Stimulated activated memory B cell treated with anti-CD40 and anti-IgM and Interleukin-4, amounts not matched to agents 10 μg/mL and 1 μg/mL and 100 μg/mL, for 72 hours (primary cell): Measurements from ENCODE around the gene MAS1.
"Not testable (repeated sequence)": the region's sequence is repeated elsewhere in the genome, so short reads cannot be mapped to it uniquely, and the experiment has no call there.

ENCODE experiments used
- ATAC-seq: fragments of 150-1000 bp; cut with Tn5 transposase; 2 replicates; pipeline ENCODE4 v1.10.0; 2021
- H3K27ac Mint-ChIP-seq: one replicate; pipeline ENCODE4 v1.8.0; 2022; ENCODE audit warnings: mild to moderate bottlenecking, mixed read lengths
- H3K27me3 Mint-ChIP-seq: one replicate; pipeline ENCODE4 v1.8.0; 2022; ENCODE audit warnings: mixed read lengths
- H3K36me3 Mint-ChIP-seq: one replicate; pipeline ENCODE4 v1.8.0; 2022; ENCODE audit warnings: mixed read lengths
- H3K4me1 Mint-ChIP-seq: one replicate; pipeline ENCODE4 v1.8.0; 2022; ENCODE audit warnings: mixed read lengths
- H3K4me3 Mint-ChIP-seq: one replicate; pipeline ENCODE4 v1.8.0; 2022; ENCODE audit warnings: mild to moderate bottlenecking, moderate library complexity, mixed read lengths
- H3K9me3 Mint-ChIP-seq: one replicate; pipeline ENCODE4 v1.8.0; 2022; ENCODE audit warnings: mixed read lengths

The MAS1 gene

GRCh38 chr6:159890792-159891191 is at the start of gene MAS1:
TSS of gene MAS1 (plus strand) at chr6:159890988. CDS start at chr6:159906956, 15,968 bp downstream.
- Mint-ChIP-seq H3K4me1 (no peaks in the 10 kb centered on the region), H3K36me3 (no peaks in the 10 kb centered on the region), H3K4me3 (no peak within 1 kb of the TSS), H3K27me3 (peaks cover 87% of the 10 kb centered on the region), H3K9me3 (no peaks in the 10 kb centered on the region), H3K27ac (no peak within 1 kb of the TSS)
- ATAC-seq = no peak

- H3K4me1 Mint-ChIP-seq = peaks cover 5% of the 10 kb centered on the region
- H3K9me3 Mint-ChIP-seq = no peaks in the 10 kb centered on the region
- no peak overlapping the region for H3K4me3 Mint-ChIP-seq
- H3K27ac Mint-ChIP-seq = no peak overlapping the region
- H3K27me3 Mint-ChIP-seq = peaks cover 42% of the 10 kb centered on the region
- no peak for ATAC-seq
- no peaks in the 10 kb centered on the region for H3K36me3 Mint-ChIP-seq
Measured at GRCh38 chr6:159842035-159842434, 48.8 kb upstream of the MAS1 start.

GRCh38 chr6:159844737-159845645 is 45.8 kb upstream of the MAS1 start:
- Mint-ChIP-seq H3K4me3 (no peak overlapping the region), H3K27me3 (peaks cover 15% of the 10 kb centered on the region), H3K27ac (no peak overlapping the region), H3K9me3 (peaks cover 7% of the 10 kb centered on the region), H3K4me1 (peaks cover 5% of the 10 kb centered on the region), H3K36me3 (no peaks in the 10 kb centered on the region)
- ATAC-seq = no peak

GRCh38 chr6:159848552-159848951 is 42.2 kb upstream of the MAS1 start:
- H3K27ac Mint-ChIP-seq, H3K4me1 Mint-ChIP-seq, ATAC-seq, H3K36me3 Mint-ChIP-seq, H3K4me3 Mint-ChIP-seq: not testable (repeated sequence)
- Mint-ChIP-seq H3K9me3 (peaks cover 11% of the 10 kb centered on the region), H3K27me3 (peaks cover 10% of the 10 kb centered on the region)

- not testable (repeated sequence) for ATAC-seq, H3K36me3 Mint-ChIP-seq, H3K4me3 Mint-ChIP-seq, H3K27ac Mint-ChIP-seq, H3K4me1 Mint-ChIP-seq
- Mint-ChIP-seq H3K9me3 (peaks cover 11% of the 10 kb centered on the region), H3K27me3 (peaks cover 10% of the 10 kb centered on the region)
Measured at GRCh38 chr6:159849851-159850250, 40.9 kb upstream of the MAS1 start.

- Mint-ChIP-seq H3K9me3 (peaks cover 15% of the 10 kb centered on the region), H3K36me3 (no peaks in the 10 kb centered on the region), H3K27me3 (peaks cover 28% of the 10 kb centered on the region), H3K27ac (no peak overlapping the region), H3K4me1 (no peaks in the 10 kb centered on the region), H3K4me3 (no peak overlapping the region)
- no peak for ATAC-seq
Measured at GRCh38 chr6:159852877-159853276, 37.9 kb upstream of the MAS1 start.

- no peak overlapping the region for H3K4me3 Mint-ChIP-seq
- ATAC-seq = no peak
- peaks cover 14% of the 10 kb centered on the region for H3K9me3 Mint-ChIP-seq
- no peaks in the 10 kb centered on the region for H3K4me1 Mint-ChIP-seq
- peaks cover 31% of the 10 kb centered on the region for H3K27me3 Mint-ChIP-seq
- no peak overlapping the region for H3K27ac Mint-ChIP-seq
- H3K36me3 Mint-ChIP-seq = no peaks in the 10 kb centered on the region
Measured at GRCh38 chr6:159853754-159854153, 37.0 kb upstream of the MAS1 start.

- ATAC-seq = no peak
- H3K36me3 Mint-ChIP-seq = no peaks in the 10 kb centered on the region
- H3K27me3 Mint-ChIP-seq = peaks cover 31% of the 10 kb centered on the region
- H3K4me1 Mint-ChIP-seq = no peaks in the 10 kb centered on the region
- no peak overlapping the region for H3K4me3 Mint-ChIP-seq
- peaks cover 13% of the 10 kb centered on the region for H3K9me3 Mint-ChIP-seq
- no peak overlapping the region for H3K27ac Mint-ChIP-seq
Measured at GRCh38 chr6:159854959-159855358, 35.8 kb upstream of the MAS1 start.

- Mint-ChIP-seq H3K36me3 (no peaks in the 10 kb centered on the region), H3K27me3 (peaks cover 45% of the 10 kb centered on the region), H3K9me3 (peaks cover 9% of the 10 kb centered on the region), H3K4me1 (no peaks in the 10 kb centered on the region), H3K4me3 (no peak overlapping the region), H3K27ac (no peak overlapping the region)
- ATAC-seq = no peak
Measured at GRCh38 chr6:159858259-159858658, 32.5 kb upstream of the MAS1 start.

- H3K27ac Mint-ChIP-seq = no peak overlapping the region
- H3K4me1 Mint-ChIP-seq = no peaks in the 10 kb centered on the region
- H3K4me3 Mint-ChIP-seq = no peak overlapping the region
- H3K27me3 Mint-ChIP-seq = peaks cover 47% of the 10 kb centered on the region
- ATAC-seq = no peak
- peaks cover 9% of the 10 kb centered on the region for H3K9me3 Mint-ChIP-seq
- no peaks in the 10 kb centered on the region for H3K36me3 Mint-ChIP-seq
Measured at GRCh38 chr6:159860482-159860881, 30.3 kb upstream of the MAS1 start.

GRCh38 chr6:159862103-159862502 is 28.7 kb upstream of the MAS1 start:
- peaks cover 7% of the 10 kb centered on the region for H3K9me3 Mint-ChIP-seq
- no peak overlapping the region for H3K4me3 Mint-ChIP-seq
- ATAC-seq = no peak
- H3K27me3 Mint-ChIP-seq = peaks cover 37% of the 10 kb centered on the region
- H3K36me3 Mint-ChIP-seq = no peaks in the 10 kb centered on the region
- H3K27ac Mint-ChIP-seq = no peak overlapping the region
- H3K4me1 Mint-ChIP-seq = no peaks in the 10 kb centered on the region

GRCh38 chr6:159863341-159863740 is 27.4 kb upstream of the MAS1 start:
- H3K4me3 Mint-ChIP-seq, H3K27ac Mint-ChIP-seq, H3K9me3 Mint-ChIP-seq, H3K36me3 Mint-ChIP-seq, H3K4me1 Mint-ChIP-seq, ATAC-seq: not testable (repeated sequence)
- H3K27me3 Mint-ChIP-seq = peaks cover 26% of the 10 kb centered on the region

- no peaks in the 10 kb centered on the region for H3K4me1 Mint-ChIP-seq
- peaks cover 4% of the 10 kb centered on the region for H3K36me3 Mint-ChIP-seq
- peaks cover 26% of the 10 kb centered on the region for H3K27me3 Mint-ChIP-seq
- peaks cover 4% of the 10 kb centered on the region for H3K9me3 Mint-ChIP-seq
- ATAC-seq = no peak
- H3K27ac Mint-ChIP-seq = no peak overlapping the region
- H3K4me3 Mint-ChIP-seq = no peak overlapping the region
Measured at GRCh38 chr6:159865226-159865920, 25.4 kb upstream of the MAS1 start.

GRCh38 chr6:159866286-159867247 is 24.2 kb upstream of the MAS1 start:
- no peak for ATAC-seq
- H3K4me3 Mint-ChIP-seq = no peak overlapping the region
- H3K36me3 Mint-ChIP-seq = peaks cover 4% of the 10 kb centered on the region
- H3K27ac Mint-ChIP-seq = no peak overlapping the region
- no peaks in the 10 kb centered on the region for H3K4me1 Mint-ChIP-seq
- peaks cover 4% of the 10 kb centered on the region for H3K9me3 Mint-ChIP-seq
- H3K27me3 Mint-ChIP-seq = peaks cover 19% of the 10 kb centered on the region

GRCh38 chr6:159871241-159871640 is 19.5 kb upstream of the MAS1 start:
- peaks cover 4% of the 10 kb centered on the region for H3K9me3 Mint-ChIP-seq
- peaks cover 4% of the 10 kb centered on the region for H3K36me3 Mint-ChIP-seq
- H3K4me1 Mint-ChIP-seq = peaks cover 15% of the 10 kb centered on the region
- no peak overlapping the region for H3K4me3 Mint-ChIP-seq
- H3K27me3 Mint-ChIP-seq = peaks cover 14% of the 10 kb centered on the region
- no peak overlapping the region for H3K27ac Mint-ChIP-seq
- no peak for ATAC-seq
